Esophagus squamous epithelium (tissue), 4 donors: Measurements from ENCODE around the gene SPDYE6.

Experiments
- POLR2A ChIP-seq, 4 donors: fragments of 450-650 bp; IDR thresholded peaks; one replicate each; pipeline ENCODE4 v1.6.1; 2017; ENCODE audit warnings: antibody characterized with exemption in 4 of 4, mild to moderate bottlenecking in 4 of 4, moderate library complexity in 3 of 4
- TF ChIP-seq, protein P1 (sequence below), 6 experiments: fragments of 450-650 bp in 4 of 6; fragments of 200-600 bp in 2 of 6; sonication (generic) in 2 of 6; IDR thresholded peaks; one replicate each; pipeline ENCODE4 v1.5.1; 2016 to 2019; ENCODE audit warnings: antibody characterized with exemption in 6 of 6, mild to moderate bottlenecking in 4 of 6, moderate library complexity in 4 of 6

DNA sequence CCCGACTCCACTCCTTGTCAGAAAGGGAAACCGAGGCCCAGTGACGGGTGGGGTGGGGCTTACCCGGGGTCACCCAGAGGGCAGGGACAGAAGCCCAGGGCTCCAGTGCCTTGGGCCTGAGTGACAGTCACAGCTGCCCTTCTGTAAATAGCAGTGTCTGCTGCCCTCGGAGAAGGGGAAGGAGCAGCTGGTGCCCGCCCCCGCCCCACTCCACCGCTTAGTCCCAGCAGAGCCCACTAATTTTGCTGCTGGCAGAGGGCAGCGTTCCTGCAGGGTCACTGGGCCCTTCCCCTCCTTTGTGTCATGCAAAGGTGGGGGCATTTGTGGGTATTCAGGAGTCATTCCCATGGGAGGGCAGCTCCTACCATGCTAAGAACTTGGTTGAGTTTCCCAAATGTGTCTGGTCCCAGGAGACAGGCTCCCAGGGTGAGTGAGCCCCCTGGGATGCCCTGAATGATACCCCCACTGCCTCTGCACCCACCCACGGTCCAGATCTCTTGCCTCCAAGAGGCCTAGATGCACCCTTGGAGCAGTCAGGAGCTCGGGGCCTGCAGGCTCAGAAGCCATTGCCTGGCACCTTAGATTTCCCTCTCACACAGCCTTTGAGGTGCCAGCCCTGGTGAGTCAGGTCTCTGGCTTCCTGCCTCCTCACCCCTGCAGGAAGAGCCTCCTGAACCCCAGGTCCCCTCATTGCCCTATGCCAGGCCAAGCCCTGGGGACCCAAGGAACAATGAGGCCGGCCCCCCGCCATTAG, 52.4 kb downstream of the SPDYE6 start:
- TF ChIP-seq, protein P1, sequence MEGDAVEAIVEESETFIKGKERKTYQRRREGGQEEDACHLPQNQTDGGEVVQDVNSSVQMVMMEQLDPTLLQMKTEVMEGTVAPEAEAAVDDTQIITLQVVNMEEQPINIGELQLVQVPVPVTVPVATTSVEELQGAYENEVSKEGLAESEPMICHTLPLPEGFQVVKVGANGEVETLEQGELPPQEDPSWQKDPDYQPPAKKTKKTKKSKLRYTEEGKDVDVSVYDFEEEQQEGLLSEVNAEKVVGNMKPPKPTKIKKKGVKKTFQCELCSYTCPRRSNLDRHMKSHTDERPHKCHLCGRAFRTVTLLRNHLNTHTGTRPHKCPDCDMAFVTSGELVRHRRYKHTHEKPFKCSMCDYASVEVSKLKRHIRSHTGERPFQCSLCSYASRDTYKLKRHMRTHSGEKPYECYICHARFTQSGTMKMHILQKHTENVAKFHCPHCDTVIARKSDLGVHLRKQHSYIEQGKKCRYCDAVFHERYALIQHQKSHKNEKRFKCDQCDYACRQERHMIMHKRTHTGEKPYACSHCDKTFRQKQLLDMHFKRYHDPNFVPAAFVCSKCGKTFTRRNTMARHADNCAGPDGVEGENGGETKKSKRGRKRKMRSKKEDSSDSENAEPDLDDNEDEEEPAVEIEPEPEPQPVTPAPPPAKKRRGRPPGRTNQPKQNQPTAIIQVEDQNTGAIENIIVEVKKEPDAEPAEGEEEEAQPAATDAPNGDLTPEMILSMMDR (IDR thresholded peaks at IDR 0.05): no peak
- no peak for TF ChIP-seq POLR2A (IDR thresholded peaks at IDR 0.05)
